HG02798 (cell line): ENCODE data around the gene OSBPL1A.

ENCODE experiments used
- ATAC-seq: cut with Tn5 transposase; IDR thresholded peaks from one replicate; pipeline ENCODE4 v1.9.1; 2021; ENCODE audit warnings: mild to moderate bottlenecking; ENCODE audit not compliant: unreplicated experiment, poor library complexity

Gene OSBPL1A

GRCh38 chr18:24397694-24398368, at the start of gene OSBPL1A:
TSS of gene OSBPL1A (minus strand) at chr18:24397824. CDS start at chr18:24377533, 20,291 bp downstream.
- ATAC-seq = peak; percentile 61

GRCh38 chr18:24446953-24447538, 49.4 kb upstream of the OSBPL1A start:
- ATAC-seq = no peak

GRCh38 chr18:24446453-24446852, 48.8 kb upstream of the OSBPL1A start:
- peak; percentile 52 for ATAC-seq

- peak; percentile 77 for ATAC-seq
Measured at GRCh38 chr18:24443870-24444269, 46.2 kb upstream of the OSBPL1A start.

DNA sequence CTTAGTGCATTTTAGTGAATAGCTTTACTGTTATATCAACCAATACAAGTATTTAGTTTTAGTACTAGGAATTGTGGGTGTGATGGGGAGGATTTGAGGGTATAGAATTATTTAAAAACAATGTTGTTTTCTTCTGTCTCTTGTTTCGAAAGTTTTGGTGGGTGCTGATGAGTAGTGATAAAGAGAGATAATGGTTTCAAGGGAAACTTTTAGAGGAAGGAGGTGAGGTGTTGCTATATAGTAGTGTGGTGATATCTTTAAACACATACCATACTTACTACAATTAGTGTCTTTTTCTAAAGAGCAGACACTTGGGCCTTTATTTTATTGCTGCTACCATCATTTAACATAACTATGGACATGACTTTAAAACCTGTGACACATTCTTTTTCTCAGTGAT, 39.3 kb upstream of the OSBPL1A start:
- ATAC-seq = no peak

GRCh38 chr18:24432618-24433017, 35.0 kb upstream of the OSBPL1A start:
- no peak for ATAC-seq

- no peak for ATAC-seq
Measured at GRCh38 chr18:24429188-24429587, 31.6 kb upstream of the OSBPL1A start.

DNA sequence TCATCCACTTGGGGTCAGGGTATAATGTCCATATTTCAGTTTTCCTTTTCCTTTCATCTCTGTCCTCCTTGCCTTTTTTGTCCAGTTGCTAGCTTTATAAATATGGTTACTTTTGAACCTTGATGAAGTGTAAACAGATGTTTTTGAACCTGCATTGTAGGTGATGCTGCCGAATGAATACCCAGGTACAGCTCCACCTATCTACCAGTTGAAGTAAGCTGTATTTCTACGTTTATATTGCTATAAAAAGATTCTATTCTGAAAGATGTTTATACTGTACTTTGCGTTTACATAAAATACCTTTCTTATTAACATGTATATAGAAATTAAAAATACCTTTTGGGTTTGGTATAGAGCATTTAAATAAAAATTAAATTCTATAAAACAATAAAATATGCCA, 31.1 kb upstream of the OSBPL1A start:
- no peak for ATAC-seq

DNA sequence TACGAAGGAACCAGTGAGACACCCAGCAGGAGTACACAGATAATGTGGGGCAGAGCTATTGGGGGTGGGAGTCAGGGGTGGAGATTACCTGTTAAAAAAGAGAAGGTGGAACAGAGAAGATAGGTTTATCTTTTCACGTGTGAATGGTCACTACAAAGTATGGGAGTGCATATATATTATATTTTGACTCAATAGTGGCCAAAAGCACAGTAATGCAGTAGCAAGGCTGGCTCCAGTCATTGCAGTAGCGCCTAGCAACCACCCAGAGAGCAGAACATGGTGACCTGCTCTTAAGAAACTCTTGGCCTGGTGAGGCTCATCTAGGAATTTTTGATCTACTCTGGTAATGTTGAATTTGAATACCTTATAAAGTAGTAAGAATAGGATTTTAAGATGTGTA, 29.9 kb upstream of the OSBPL1A start:
- no peak for ATAC-seq

GRCh38 chr18:24426398-24427294, 29.0 kb upstream of the OSBPL1A start, which contains the start of gene IMPACT:
TSS of gene IMPACT (plus strand) at chr18:24426670. CDS start at chr18:24426757, 87 bp downstream.
- peak; percentile 96 for ATAC-seq

GRCh38 chr18:24426073-24426397, 28.4 kb upstream of the OSBPL1A start:
- ATAC-seq = no peak

- no peak for ATAC-seq
Measured at GRCh38 chr18:24421831-24422230, 24.2 kb upstream of the OSBPL1A start.

DNA sequence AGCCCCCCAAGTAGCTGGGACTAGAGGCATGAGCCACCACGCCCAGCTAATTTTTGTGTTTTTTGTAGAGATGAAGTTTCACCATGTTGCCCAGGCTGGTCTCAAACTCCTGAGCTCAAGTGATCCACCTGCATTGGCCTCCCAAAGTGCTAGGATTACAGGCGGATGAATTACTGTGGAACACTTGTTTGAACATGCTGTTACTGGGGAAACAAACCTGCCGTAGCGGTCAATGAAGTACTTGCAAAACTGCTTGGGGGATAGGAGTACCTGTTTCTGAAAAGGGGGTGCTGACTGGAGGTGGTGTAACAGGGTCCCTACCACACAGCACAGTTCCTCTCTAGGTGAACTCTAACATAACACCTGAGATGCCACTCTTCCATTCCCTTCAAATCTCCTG, 22.9 kb upstream of the OSBPL1A start:
- ATAC-seq = no peak

- no peak for ATAC-seq
Measured at GRCh38 chr18:24417480-24417879, 19.9 kb upstream of the OSBPL1A start.

- ATAC-seq = no peak
Measured at GRCh38 chr18:24414349-24415003, 16.9 kb upstream of the OSBPL1A start.

- no peak for ATAC-seq
Measured at GRCh38 chr18:24413148-24413547, 15.5 kb upstream of the OSBPL1A start.

GRCh38 chr18:24408496-24408895, 10.9 kb upstream of the OSBPL1A start:
- ATAC-seq = no peak

- ATAC-seq = no peak
Measured at GRCh38 chr18:24404591-24404990, 7.0 kb upstream of the OSBPL1A start.

- ATAC-seq = no peak
Measured at GRCh38 chr18:24403076-24403475, 5.5 kb upstream of the OSBPL1A start.

- ATAC-seq = no peak
Measured at GRCh38 chr18:24402209-24402785, 4.7 kb upstream of the OSBPL1A start.
